HG02642 (cell line): ENCODE results near the gene HOXA4.
A peak's percentile ranks its signal among the peaks of the same experiment; 100 is the strongest.

Experiments used
- ATAC-seq: cut with Tn5 transposase; IDR thresholded peaks from one replicate; pipeline ENCODE4 v1.9.1; 2021; ENCODE audit warnings: mild to moderate bottlenecking; ENCODE audit not compliant: unreplicated experiment, poor library complexity

The HOXA4 gene

DNA sequence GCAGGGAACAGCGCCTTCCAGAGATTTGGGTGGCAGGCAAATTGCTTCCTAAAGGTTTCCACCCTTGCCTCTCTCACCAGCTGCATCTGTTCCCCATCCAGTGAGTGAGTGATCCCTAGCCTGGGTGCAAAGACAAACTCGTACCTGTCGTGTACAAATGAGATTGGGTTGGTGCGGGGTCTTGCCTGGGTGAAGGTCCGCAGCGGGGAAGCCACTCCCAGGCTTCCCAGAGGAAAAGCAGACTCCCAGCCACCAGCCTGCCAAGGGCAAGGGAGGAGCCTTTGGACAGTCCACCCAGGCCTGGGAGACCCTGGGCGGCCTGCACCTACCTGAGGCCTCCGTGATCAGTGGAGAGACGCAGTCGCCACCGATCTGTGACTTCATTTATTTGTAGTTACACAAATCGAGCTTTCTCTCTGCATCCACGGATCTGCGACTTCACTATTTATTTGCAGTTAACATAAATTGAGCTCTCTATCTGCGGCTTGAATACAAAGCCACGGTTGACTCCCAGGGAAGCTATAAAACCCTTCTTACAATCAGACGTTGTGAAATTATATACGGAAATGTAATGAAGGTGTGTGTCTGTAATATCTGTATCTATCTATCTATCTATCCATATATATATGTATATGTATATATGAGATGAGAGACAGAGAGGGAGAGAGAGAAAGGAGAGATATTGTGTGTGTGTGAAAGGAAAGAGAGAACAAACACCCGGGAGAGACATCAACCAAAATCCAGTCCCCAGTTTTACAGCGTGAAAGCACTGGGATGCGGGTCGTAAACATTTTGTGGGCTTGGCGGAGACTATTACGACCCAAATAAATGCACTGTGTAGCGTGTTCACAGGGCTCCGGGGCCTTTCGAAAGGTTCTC lies 28.9 kb upstream of the HOXA4 start:
- no peak for ATAC-seq

DNA sequence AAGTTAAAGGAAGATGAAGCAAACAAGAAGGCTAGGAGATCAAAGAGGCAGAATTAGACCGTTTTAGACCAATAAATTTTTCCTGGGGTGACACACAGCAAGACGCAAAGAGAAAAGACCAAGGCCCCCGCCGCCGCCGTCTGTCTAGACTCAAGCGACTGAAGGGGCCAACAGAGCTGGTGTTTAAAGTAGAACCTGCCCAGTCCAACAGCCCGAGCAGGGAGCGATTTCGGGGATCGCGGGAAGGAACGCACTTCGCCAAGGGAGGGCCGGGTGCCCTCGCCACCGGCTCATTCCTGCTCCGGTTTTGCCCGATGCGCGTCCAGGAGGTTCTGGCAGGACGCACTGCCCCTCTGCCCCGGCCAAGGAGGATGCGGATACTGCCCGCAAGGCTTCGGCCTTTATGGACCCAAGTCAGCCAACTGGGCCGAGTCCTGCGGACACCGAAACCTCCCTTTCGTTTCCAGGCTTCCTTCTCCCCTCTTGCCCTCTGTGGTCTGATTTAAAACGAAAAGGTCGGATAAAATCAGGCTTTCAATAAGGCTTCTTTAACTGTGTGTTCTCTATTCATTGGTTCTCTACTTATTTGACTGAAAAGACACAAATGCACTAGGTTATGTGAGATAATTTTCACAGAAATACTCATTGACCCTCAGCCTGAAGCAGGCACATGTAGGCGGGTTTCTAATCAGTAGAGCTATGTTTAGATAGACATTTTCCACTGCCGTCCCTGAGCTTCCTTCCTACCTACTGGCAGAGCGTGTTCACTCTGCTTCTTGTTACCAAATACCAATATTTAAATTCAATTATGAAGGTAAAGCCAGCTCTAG lies 28.1 kb upstream of the HOXA4 start:
- ATAC-seq: no peak

DNA sequence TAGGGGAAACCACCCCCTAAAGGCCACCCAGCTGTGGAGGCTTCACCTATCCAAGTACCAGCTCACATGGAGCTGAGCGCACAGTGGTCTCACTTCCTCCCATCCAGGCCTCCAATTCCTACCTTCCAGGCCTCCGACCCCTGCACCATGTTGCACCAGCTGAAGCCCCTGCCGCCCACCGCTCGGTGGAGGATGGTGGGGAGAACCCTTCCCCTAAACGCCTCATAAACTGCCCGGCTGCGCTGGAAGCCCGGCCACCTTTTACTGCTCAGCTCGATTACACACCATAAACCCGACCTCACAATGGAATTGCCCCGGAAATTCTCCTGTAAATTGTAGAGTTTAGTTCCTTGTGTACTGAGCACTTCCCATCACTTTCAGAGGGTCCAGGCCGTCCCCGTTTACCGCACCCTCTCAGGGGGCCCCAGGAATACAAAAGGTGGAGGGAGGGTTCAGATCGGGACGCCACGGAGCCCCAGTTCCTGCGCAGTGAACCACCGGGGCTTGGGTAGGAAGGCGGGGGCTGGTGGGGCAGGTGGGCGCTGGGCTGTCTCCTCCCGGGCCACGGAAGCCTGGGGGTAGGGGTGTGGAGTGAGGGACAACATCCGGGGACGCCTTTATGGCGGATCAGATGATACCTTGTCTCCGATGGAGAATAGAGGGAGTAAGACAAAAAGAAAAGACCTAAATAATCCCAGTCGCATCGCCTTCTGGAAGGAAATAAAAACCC lies 27.3 kb upstream of the HOXA4 start:
- ATAC-seq: no peak

DNA sequence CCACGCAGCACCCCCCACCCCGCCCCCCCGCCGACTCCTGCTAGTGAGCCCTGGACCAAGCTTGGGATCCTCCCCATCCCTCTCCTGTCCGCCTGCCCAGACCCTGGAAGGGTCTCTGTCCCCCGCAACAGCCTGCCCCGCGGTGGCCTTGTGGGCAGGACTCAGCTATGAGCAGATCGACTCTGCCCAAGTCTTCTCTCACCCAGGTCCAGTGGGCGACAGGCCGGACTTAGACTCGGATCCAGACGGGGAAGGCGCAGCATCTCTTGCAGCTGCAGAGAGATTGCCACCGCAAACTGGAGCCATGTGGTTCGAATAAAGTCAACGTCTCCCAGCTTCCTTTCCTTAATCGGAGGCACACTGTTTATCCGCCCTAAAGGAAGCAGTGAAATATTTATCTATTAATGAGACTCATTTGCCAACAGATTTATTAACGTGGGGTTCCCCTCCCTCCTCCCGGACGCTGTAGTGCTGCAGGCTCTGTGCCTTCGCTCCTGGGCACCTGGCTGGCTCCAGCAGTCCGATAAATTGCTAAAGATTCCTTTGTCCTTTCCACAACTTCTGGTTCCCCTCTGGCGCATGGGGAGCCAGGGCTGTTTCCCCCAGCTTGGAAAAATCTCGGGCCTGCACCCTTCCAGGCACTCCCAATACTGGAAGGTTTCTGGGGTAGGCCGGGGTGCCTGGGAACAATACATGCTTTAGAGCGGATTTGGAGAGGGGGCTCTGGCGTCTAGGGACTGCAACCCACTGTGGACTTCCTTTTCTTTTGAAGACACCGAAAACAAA lies 26.6 kb upstream of the HOXA4 start:
- ATAC-seq: no peak

DNA sequence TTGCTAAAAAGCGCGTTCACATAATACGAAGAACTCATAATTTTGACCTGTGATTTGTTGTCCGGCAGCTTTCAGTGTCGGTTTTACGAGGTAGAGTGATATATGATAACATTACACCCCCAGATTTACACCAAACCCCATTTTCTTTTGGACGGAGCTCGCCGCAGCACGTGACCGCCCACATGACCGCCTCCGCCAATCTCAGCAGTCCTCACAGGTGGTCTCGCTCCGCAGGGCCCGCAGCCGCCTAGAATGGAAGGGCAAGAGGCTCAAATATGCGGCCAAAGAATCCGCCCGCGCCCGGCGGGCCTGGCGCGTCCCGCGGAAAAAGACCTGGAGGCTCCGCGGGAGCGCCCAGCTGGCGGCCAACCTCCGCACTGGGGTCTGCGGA lies 25.9 kb upstream of the HOXA4 start, which contains the start of gene HOXA7:
Gene HOXA7 (minus strand): TSS at position 168 of the 391 bp plus-strand sequence. CDS start 130 bp downstream, at position 38.
- no peak for ATAC-seq

DNA sequence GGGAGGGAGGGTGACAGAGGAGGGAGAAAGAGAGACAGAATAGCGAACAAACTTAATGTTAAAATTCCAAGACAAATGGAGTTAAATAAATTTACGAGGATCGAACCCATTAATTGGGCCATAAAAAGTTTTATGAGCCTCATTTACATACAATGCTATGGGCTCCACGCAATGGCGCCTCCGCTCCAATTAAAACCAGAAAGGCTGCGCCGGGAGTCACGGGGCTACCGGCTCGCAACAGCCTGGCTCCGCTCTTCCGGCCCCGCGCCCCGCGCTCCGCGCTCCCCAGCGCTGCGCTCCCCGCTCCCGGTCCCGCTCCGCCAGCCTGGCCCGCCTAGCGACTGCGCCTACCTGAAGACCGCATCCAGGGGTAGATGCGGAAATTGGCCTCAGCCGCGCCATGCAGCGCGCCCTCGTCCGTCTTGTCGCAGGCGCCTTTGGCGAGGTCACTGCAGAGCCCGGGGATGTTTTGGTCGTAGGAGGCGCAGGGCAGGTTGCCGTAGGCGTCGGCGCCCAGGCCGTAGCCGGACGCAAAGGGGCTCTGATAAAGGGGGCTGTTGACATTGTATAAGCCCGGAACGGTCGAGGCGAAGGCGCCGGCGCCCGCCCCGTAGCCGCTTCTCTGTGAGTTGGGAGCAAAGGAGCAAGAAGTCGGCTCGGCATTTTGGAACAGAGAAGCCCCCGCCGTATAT lies 25.4 kb upstream of the HOXA4 start:
- no peak for ATAC-seq

DNA sequence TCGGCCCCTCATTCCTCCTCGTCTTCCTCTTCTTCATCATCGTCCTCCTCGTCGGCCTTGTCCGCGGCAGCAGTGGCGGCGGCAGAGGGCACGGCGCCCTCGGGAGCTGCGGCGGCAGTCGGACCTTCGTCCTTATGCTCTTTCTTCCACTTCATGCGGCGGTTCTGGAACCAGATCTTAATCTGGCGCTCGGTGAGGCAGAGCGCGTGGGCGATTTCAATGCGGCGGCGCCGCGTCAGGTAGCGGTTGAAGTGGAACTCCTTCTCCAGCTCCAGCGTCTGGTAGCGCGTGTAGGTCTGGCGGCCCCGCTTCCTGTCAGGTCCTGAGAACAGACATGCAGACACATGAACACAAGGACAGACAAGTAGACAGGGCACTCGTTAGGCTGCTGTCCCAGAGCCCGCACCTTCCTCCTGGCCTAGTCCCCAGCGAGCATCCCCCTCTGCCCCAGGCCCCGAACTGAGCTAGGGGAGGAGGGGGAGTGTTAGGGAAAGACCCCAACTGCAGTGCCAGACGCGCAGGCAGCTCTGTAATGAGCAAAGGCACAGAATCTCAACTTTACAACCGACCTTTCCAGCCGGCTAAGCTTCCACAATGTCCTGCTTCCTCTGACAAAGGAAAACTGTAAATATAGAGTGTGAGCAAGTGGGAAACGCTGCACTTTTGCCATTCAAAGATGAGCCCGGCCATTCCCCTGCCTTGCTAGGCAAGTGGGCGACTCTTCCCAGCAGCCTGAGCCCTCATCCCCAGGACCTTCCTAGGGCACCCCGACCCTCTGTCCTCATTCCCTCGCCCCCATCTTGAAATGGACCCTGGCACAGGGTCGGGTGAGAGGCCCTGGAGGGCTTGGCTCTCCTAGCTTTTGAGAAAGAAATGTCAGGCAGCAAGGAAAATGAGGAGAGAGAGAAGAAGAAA lies 24.6 kb upstream of the HOXA4 start:
- ATAC-seq: no peak

DNA sequence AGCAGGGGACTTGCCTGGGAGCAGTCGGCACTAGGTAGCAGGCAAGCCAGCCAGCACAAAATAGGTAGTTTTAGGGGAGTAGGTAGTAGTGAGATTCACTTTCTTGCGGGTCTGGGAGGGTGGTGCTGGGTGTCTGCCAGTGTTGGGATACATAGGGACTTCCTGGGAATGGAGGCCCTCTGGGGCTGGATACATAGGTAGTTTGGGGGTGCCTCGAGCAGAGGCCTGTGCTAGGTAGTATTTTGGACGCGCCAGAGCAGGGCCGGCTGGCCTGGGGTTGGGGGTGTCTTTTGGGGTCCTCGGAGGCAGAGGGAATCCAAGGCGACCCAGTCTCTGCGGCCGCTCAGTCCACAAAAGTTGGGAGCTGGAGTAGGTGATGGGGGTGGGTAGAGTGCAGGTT lies 23.8 kb upstream of the HOXA4 start:
- ATAC-seq: no peak

DNA sequence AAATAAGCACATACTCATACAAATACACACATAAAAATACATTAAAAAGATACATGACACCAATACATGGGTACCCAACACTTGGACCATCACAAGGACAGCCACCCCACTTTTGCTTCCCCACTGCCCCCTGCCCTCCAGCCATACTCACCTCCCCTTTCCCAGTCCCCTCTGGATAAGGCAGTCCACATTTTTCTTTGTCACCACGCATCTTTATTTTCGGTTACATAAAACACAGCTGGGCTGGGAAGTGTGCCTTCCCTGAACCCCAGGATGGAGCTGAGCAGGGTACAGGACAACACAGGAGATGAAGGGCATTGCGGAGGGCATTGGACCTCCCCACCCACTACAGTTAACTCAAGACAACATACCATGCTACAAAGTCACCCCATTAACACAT lies 23.0 kb upstream of the HOXA4 start:
- ATAC-seq: no peak

DNA sequence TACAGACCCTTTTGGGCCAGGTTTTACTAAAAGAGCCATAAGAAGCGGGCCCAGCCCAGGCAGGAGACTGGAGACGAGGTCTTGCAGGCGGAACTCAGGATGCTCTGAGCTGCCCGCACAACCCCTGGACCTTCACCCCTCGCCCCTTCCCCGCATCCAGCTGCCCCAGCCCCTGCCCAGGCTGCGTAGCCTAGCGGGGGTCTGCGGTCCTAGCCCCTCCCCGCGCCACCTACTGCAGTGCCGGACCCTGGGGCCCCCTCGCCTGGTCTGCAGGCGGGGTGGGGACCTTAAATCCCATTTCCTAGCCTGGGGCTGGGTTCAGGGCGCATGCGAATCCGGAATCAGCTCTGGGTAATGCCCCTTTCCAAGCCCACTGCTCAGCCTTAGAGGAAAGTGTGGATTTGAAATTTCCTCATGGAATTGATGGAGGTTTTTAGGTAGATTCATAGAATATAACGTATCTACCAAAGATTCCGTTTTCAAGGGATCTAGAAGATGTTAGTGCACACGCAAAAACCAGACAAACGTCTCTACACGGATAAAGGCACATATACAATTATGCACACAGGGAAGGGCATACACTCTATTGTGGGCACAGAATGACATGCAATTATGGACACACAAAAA lies 22.4 kb upstream of the HOXA4 start:
- ATAC-seq: no peak

DNA sequence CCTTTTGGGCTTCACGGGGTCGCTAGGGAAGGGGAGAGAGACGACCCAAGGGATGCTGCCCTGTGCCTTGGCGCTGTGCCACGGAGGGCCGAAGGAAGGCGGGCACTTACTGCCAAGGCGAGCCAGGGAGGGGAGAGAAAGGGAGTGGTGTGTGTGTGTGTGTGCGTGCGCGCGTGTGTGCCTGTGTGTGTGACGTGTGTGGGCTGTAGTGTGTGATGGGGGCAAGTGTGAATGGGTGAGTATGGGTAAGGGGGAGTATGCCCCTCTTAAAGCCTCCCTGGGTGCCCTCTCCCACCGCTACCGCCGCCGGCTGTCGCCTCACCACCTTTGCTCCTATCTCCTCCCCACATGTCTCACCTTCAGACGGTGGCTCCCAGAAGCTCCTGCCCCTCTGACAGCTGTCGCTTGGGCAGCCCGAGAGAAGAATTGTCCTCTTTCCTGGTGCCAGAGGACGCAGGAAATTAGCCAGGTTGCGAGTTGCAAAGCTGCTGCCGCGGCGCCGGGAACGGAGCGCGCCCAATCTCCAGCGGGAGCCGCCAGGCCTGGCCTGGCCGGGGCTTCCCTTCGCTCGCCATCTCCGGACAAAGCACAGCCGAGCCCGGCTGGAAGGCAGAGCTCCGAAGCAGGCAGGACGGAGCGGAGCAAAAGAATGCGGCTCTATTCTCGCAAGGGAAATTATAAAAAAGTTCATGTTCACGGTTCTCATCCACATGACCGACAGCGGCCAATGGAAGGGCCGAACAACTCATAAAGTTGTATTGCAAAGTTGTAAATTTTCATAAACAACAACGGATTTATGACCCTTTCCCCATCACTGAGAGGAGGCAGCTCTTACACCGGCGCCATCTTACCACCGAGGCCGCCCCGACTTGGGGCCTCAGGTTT lies 21.6 kb upstream of the HOXA4 start, which contains the start of gene HOXA3:
Gene HOXA3 (minus strand): TSS at position 653 of the 885 bp plus-strand sequence. CDS start 41,943 bp downstream, outside the sequence.
- ATAC-seq: no peak

DNA sequence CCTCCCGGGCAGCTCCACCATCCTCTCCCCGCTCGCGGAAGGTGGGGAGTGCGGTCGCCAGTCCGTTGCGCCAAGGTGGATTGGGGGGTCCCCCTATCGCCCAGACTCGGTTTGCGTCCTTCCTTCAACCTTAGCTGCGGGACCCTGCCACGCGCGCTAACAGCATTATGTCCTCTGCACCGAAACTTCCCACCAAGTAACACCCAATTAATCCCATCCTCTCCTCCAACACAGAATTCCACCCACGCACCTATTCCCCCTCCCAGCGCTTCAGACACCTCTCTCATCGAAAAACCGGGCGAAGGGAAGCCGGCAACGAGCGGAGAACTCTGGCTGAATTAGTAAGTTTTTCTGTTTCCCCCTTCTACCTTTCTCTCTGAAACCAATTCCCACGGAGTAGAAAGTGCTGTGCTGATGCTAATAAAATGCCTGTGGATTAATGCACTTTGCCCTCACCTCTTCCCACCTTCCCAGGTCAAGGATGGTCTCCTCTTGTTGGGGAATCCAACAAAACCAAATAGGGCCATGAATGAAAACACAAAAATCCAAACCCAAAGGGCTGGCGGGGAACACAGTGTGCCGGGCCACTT lies 20.9 kb upstream of the HOXA4 start:
- no peak for ATAC-seq

DNA sequence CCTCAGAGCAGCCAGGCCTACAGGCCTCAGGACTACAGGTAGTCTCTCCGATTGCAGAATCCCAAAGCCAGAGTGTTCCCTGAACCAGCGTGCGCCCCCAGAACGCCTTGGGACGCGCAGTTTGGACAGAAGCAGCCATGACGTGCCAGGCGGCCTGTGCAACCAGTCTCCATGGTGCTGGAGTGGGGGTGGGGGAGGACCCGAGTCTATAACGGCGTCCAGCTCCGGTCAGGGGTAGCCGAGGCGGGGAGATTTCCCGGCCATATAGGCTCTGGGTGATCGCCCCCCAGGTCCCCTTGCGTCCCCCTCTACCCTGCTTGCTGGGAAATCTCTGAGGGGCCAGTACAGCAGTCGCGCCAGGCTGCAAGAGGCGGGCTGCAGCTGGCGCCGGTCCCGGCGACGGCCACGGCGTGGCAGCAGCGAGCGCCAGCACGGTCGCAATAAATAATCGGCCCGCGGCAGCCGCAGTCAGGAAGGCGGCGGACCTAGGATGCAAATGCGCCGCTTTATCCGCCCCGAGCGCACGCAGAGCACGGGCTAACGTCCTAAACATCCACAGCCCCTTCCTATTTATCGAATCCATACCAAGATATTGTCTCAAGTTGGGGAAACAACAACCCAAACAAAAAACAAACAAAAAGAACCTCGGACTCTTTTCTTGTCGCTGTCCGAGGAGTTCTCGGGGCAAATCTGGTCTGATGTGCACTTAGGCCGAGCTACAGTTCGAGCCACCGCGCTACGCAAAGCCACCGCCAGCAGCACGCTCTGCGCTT lies 20.2 kb upstream of the HOXA4 start:
- ATAC-seq: peak; percentile 73

DNA sequence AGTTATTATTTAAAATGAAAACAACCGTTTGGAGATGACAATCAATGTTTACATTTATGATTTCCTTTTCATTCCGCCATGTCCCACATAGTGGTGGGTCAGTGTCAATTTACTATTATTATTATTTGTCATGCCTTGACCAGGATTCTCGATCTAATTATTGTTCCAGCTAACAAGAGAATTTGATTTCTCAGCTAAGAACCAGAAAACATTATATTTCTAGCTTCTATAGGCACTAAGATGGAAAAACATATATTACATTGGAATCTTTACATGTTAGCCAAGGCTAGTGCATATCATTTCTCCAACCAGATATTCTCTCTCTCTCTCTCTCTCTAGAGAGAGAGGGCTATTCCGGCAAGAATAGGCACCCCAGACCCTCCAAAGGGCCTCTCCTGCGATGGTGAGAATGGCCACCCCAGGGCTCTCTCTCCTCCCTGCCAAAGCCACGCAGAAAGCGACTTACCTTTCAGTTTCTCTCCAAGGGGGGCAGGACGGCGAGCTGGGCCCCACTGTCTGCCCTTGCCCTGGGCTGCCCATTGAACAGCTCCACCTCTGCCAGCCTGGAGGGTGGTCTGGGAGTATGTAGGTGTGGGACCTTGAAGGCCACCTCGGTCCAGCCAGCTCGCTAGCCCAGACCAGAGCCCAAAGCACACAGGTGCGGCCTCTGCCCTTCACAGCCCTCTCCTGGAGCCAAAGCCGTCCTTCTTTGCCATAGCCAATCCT lies 19.4 kb upstream of the HOXA4 start:
- no peak for ATAC-seq
